A549 (cell line): ENCODE data around the gene SLCO3A1. TPM values are rescaled to one million over a fixed set of nuclear protein-coding genes. Genes with fewer than 3 reads are reported as not detected.

ENCODE experiments used
- ATAC-seq, 2 experiments: fragments of 200-7000 bp in 1 of 2; fragments of >200 bp in 1 of 2; cut with Nextera tagmentation in 1 of 2; cut with Tn5 transposase in 1 of 2; 3 replicates each; pipeline versions ENCODE4 v1.8.0 to v1.9.1; 2018 to 2020; ENCODE audit warnings: mild to moderate bottlenecking in 1 of 2, moderate library complexity in 1 of 2
- CTCF ChIA-PET: fragments of 300-600 bp; sonication (Branson Sonifier 250); formaldehyde crosslinking; extraction: SDS; loops from one replicate; lab custom pipeline; 2021; ENCODE audit warnings: antibody characterized with exemption, inconsistent platforms; lab: Yijun Ruan, JAX
- POLR2A ChIA-PET: fragments of 350-600 bp; formaldehyde crosslinking; extraction: SDS; loops from one replicate; lab custom pipeline; 2021; ENCODE audit warnings: antibody characterized with exemption, inconsistent platforms; lab: Yijun Ruan, JAX
- DNase-seq, 2 experiments: peaks; one replicate each; pipeline versions ENCODE4 v3.0.0 to v3.0.0-alpha.2; 2011 to 2016; ENCODE audit warnings: low read depth in 1 of 2, low spot score in 1 of 2
- FAIRE-seq: peaks from 2 replicates; lab custom pipeline; 2011; peaks lifted over from hg19 to GRCh38; lab: Jason Lieb, UNC
- H3K27ac ChIP-seq, 2 experiments: fragments of >200 bp; sonication (Bioruptor Twin); formaldehyde crosslinking; 3 replicates each; pipeline ENCODE4 v1.5.1; 2016 to 2017
- H3K4me1 ChIP-seq: fragments of >200 bp; sonication (Bioruptor Twin); formaldehyde crosslinking; 3 replicates; pipeline ENCODE4 v1.6.1; 2016
- H3K4me2 ChIP-seq: fragments of >200 bp; sonication (Bioruptor Twin); formaldehyde crosslinking; 3 replicates; pipeline ENCODE4 v1.6.1; 2016
- H3K4me3 ChIP-seq: fragments of >200 bp; sonication (Bioruptor Twin); formaldehyde crosslinking; 3 replicates; pipeline ENCODE4 v1.5.1; 2016
- H3K9me3 ChIP-seq: fragments of >200 bp; sonication (Bioruptor Twin); formaldehyde crosslinking; 3 replicates; pipeline ENCODE4 v1.6.1; 2016
- CBX8 ChIP-seq: fragments of 200-600 bp; sonication (generic); IDR thresholded peaks from 2 replicates; pipeline ENCODE4 v1.6.1; 2016
- CHD4 ChIP-seq: fragments of 200-600 bp; sonication (generic); IDR thresholded peaks from 2 replicates; pipeline ENCODE4 v1.6.1; 2016; ENCODE audit warnings: antibody characterized with exemption, mild to moderate bottlenecking, borderline replicate concordance
- EHF ChIP-seq: fragments of 250-450 bp; sonication (Bioruptor Pico); IDR thresholded peaks from 2 replicates; pipeline ENCODE4 v1.5.0; 2020; ENCODE audit warnings: mild to moderate bottlenecking
- FOXS1 ChIP-seq: fragments of 250-450 bp; sonication (Bioruptor Pico); IDR thresholded peaks from 2 replicates; pipeline ENCODE4 v1.5.0; 2020; ENCODE audit warnings: mild to moderate bottlenecking, moderate library complexity
- GATA3 ChIP-seq: IDR thresholded peaks from 2 replicates; pipeline ENCODE4 v1.6.1; 2012; ENCODE audit warnings: borderline replicate concordance
- HEYL ChIP-seq: fragments of 250-450 bp; sonication (Bioruptor Pico); IDR thresholded peaks from 2 replicates; pipeline ENCODE4 v1.8.0; 2021; ENCODE audit warnings: mild to moderate bottlenecking, moderate library complexity
- HOXA7 ChIP-seq: fragments of 250-450 bp; sonication (Bioruptor Pico); IDR thresholded peaks from 2 replicates; pipeline ENCODE4 v1.5.0; 2020; ENCODE audit warnings: mild to moderate bottlenecking, moderate library complexity
- JUN ChIP-seq, 2 experiments: fragments of >200 bp; sonication (Bioruptor Twin); formaldehyde crosslinking; IDR thresholded peaks; 2 replicates in 1 of 2; 3 replicates in 1 of 2; pipeline ENCODE4 v1.6.1; 2016 to 2017
- KDM1A ChIP-seq: fragments of 200-600 bp; sonication (generic); IDR thresholded peaks from 2 replicates; pipeline ENCODE4 v1.6.1; 2016; ENCODE audit warnings: low read depth, mild to moderate bottlenecking
- POLR2AphosphoS2 ChIP-seq: conservative IDR thresholded peaks from 2 replicates; pipeline ENCODE4 v1.6.1; 2012; ENCODE audit warnings: low read length, improper control_type of control experiment, inconsistent platforms
- RCOR1 ChIP-seq: fragments of 150-350 bp; IDR thresholded peaks from 2 replicates; pipeline ENCODE4 v1.6.1; 2014; ENCODE audit warnings: antibody characterized with exemption, low read length, low read depth
- RNF2 ChIP-seq: fragments of 200-600 bp; sonication (generic); IDR thresholded peaks from 2 replicates; pipeline ENCODE4 v1.6.1; 2016; ENCODE audit warnings: low read depth, mild to moderate bottlenecking, antibody characterized with exemption, moderate library complexity, borderline replicate concordance
- WGBS: methylation state at CpG from one replicate; pipeline ENCODE4 v1.1.6; 2017; ENCODE audit errors: missing lambda C conversion rate; 5-methylcytosine and 5-hydroxymethylcytosine counted together
- polyA plus RNA-seq, 4 experiments: library from polyadenylated mRNA; depleted of rRNA in 3 of 4; stranded (reverse); fragments of >200 nt; fragmentation: RNase III in 1 of 4; extraction: RNeasy Plus Mini Kit Qiagen cat#74134 plus additional on column Dnase treatment in 1 of 4; gene quantifications; 2 replicates in 3 of 4; 3 replicates in 1 of 4; pipeline ENCODE4 v1.2.3, GENCODE V29; 2011 to 2017
- TF ChIP-seq, protein P1 (sequence below): IDR thresholded peaks from 2 replicates; pipeline ENCODE4 v1.6.1; 2012
- TF ChIP-seq, protein P2 (sequence below): fragments of 150-350 bp; IDR thresholded peaks from 2 replicates; pipeline ENCODE4 v1.6.1; 2014; ENCODE audit warnings: low read depth, mild to moderate bottlenecking, low read length
- TF ChIP-seq, protein P3 (sequence below): fragments of >200 bp; sonication (Bioruptor Twin); formaldehyde crosslinking; IDR thresholded peaks from 3 replicates; pipeline ENCODE4 v1.5.1; 2016

Gene SLCO3A1
- polyA plus RNA-seq, 2 of the 4 experiments (the other 2 are of a cell fraction) = 16.8 to 17.0 TPM

DNA sequence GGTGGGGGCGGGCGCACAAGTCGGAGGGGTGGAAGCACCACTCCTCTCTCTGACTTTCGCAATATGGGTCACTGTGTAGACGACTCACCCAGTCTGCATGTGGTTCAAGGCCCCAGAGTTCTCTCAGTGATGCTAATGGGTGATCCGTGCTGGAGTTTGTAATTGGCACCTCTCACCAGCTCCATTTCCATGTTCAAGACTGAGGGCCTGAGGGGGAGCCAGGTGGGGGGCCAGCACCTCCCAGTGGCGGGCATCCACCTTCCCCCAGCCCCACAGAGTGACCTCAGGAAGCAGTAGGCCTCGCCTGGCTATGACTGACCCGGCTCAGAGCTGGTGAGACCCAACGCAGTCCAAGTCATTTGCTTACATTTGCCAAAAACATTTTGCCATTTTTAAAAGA is 310.1 kb downstream of the SLCO3A1 start:
- WGBS = 73% methylated on average over 10 of the region's 10 CpGs
- H3K27ac ChIP-seq = no peak overlapping the region
- H3K4me2 ChIP-seq = no peak overlapping the region
- TF ChIP-seq, protein P1, sequence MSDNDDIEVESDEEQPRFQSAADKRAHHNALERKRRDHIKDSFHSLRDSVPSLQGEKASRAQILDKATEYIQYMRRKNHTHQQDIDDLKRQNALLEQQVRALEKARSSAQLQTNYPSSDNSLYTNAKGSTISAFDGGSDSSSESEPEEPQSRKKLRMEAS = no peak
- TF ChIP-seq POLR2AphosphoS2 (no peak), RCOR1 (no peak)
- CTCF ChIA-PET = no interaction called here
- FAIRE-seq = no peak
- no peak for DNase-seq
- POLR2A ChIA-PET = no interaction called here
- ATAC-seq = no peak; a peak in 1 of 6 replicates
- H3K4me3 ChIP-seq = no peak overlapping the region
- H3K9me3 ChIP-seq = no peaks in the 10 kb centered on the region
- H3K4me1 ChIP-seq = peaks cover 2% of the 10 kb centered on the region

DNA sequence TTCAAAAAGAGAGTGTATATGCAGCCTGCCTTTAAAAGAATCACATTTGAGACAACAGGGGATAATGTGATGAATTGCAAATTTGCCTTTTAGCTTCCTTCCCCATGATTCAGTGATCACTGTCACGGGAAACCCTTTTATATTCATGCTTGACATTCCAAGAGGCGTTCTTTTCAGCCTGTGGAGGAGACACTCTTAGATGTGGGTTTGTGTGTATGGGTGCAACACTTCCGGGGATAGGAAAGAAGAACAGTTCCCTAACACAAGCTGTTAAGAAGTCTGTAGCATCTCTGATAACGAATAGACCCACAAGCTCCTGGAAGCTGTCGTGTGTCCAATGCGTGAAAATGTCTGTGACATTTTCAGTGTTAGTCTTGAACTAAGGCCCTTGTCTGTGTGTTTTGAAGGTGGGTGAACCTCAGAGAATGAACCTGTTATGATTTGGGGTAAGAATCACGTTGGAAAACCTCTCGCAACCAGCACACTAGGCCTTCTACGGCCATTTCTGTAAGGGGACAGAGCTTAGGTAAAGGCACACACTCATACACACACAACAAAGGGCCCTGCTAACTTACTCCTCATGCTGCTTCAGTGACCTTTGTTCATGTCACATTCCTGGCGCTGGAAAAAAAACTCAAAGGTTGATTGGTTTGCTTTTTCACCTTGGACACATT is 311.0 kb downstream of the SLCO3A1 start:
- WGBS = 83% methylated on average over 10 of the region's 10 CpGs
- H3K27ac ChIP-seq = no peak overlapping the region
- H3K4me2 ChIP-seq = no peak overlapping the region
- H3K4me1 ChIP-seq = no peaks in the 10 kb centered on the region
- no peak for TF ChIP-seq JUN (IDR thresholded peaks at IDR 0.05)
- TF ChIP-seq, all 56 proteins: peak for 0
- ChIA-PET POLR2A (no interaction called here), CTCF (no interaction called here)
- Histone ChIP-seq H3K9me3 (no peaks in the 10 kb centered on the region), H3K4me3 (no peak overlapping the region)
- no peak for ATAC-seq
- FAIRE-seq = no peak
- no peak for DNase-seq

DNA sequence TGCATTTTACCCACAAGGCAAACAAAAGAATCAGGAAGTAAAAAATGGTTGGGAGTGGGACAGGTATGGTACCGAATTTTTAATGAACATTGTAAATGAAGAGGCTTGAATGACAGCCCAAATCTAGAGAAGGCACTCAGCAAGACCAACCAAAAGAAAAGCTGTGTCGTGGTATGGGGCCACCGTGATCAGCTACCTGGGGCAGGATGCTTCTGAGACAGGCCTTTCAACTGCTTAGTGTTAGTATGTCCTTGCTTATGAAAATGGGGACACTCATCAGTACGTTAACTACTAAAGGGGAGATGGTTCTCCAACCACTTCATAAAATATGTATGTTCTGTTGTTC is 311.5 kb downstream of the SLCO3A1 start:
- CTCF ChIA-PET = no interaction called here
- H3K4me1 ChIP-seq = no peaks in the 10 kb centered on the region
- DNase-seq (no peak), ATAC-seq (no peak), FAIRE-seq (no peak)
- H3K9me3 ChIP-seq = no peaks in the 10 kb centered on the region
- H3K4me2 ChIP-seq = no peak overlapping the region
- no peak overlapping the region for H3K4me3 ChIP-seq
- TF ChIP-seq, protein P2, sequence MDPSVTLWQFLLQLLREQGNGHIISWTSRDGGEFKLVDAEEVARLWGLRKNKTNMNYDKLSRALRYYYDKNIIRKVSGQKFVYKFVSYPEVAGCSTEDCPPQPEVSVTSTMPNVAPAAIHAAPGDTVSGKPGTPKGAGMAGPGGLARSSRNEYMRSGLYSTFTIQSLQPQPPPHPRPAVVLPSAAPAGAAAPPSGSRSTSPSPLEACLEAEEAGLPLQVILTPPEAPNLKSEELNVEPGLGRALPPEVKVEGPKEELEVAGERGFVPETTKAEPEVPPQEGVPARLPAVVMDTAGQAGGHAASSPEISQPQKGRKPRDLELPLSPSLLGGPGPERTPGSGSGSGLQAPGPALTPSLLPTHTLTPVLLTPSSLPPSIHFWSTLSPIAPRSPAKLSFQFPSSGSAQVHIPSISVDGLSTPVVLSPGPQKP = no peak
- TF ChIP-seq CBX8 = no peak
- TF ChIP-seq, protein P3, sequence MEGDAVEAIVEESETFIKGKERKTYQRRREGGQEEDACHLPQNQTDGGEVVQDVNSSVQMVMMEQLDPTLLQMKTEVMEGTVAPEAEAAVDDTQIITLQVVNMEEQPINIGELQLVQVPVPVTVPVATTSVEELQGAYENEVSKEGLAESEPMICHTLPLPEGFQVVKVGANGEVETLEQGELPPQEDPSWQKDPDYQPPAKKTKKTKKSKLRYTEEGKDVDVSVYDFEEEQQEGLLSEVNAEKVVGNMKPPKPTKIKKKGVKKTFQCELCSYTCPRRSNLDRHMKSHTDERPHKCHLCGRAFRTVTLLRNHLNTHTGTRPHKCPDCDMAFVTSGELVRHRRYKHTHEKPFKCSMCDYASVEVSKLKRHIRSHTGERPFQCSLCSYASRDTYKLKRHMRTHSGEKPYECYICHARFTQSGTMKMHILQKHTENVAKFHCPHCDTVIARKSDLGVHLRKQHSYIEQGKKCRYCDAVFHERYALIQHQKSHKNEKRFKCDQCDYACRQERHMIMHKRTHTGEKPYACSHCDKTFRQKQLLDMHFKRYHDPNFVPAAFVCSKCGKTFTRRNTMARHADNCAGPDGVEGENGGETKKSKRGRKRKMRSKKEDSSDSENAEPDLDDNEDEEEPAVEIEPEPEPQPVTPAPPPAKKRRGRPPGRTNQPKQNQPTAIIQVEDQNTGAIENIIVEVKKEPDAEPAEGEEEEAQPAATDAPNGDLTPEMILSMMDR = no peak
- no peak for TF ChIP-seq HOXA7 (CRISPR knock-in tag)
- TF ChIP-seq, all 56 proteins: peak for 0
- 67% methylated on average over 4 of the region's 4 CpGs for WGBS
- POLR2A ChIA-PET = no interaction called here
- H3K27ac ChIP-seq = no peak overlapping the region

DNA sequence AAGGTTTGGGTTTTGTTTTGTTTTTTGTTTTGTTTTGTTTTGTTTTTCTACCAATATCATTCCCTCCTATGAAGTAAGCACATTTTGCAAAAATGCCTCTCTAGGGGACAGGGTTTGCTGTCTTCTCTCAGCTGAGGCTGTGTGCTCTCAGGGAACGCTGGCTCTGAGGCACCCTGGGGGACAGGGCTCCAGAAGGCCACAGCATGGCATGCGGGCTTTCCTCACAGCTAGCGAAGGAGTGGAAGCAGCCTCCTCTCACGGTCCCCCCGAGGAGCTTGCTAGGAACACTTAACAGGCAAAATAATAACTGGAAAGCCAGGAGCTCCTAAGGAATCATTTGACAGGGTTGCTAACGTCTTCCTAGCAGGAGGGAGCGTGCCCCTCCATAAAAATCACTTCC is 312.5 kb downstream of the SLCO3A1 start:
- ATAC-seq (no peak), DNase-seq (no peak), FAIRE-seq (no peak)
- ChIA-PET POLR2A (no interaction called here), CTCF (interaction anchor here (1.4 kb wide), 1 partner anchor 549 kb away, joined by 5 read pairs; no protein-coding TSS in a partner anchor)
- no peaks in the 10 kb centered on the region for H3K9me3 ChIP-seq
- TF ChIP-seq RCOR1 (no peak), FOXS1 (CRISPR knock-in tag) (no peak), GATA3 (no peak), EHF (no peak), KDM1A (no peak), CHD4 (no peak), HEYL (CRISPR knock-in tag) (no peak), RNF2 (no peak), HOXA7 (CRISPR knock-in tag) (no peak)
- H3K4me3 ChIP-seq = no peak overlapping the region
- no peak overlapping the region for H3K4me2 ChIP-seq
- WGBS = 79% methylated on average over 7 of the region's 7 CpGs
- no peak overlapping the region for H3K27ac ChIP-seq
- no peaks in the 10 kb centered on the region for H3K4me1 ChIP-seq
